Measurements from ENCODE around the gene PABPN1L.
"Not testable (repeated sequence)": the region's sequence is repeated elsewhere in the genome, so short reads cannot be mapped to it uniquely, and the experiment has no call there.

PABPN1L gene

DNA sequence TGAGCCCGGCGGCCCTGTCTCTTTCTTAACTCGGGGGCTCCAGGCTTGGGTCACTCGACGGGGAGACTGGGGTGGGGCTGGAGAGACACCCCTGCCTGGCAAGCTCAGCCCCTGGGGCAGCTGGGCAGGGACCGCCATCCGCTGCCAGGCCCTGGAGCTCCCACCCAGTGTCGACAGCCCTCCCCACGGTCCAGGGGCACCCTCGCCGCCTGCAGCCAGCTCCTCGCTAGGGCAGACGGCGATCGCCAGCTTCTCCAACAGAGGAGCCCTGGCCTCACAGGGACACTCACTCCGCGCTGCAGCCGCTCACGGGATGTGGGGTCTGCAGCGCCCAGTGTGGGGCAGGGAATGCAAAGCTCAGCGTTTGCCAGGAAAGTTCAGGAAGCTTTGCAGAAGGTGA, 38.7 kb downstream of the PABPN1L start:
- no peak for DNase-seq (ENCODE audit: low spot score)

DNA sequence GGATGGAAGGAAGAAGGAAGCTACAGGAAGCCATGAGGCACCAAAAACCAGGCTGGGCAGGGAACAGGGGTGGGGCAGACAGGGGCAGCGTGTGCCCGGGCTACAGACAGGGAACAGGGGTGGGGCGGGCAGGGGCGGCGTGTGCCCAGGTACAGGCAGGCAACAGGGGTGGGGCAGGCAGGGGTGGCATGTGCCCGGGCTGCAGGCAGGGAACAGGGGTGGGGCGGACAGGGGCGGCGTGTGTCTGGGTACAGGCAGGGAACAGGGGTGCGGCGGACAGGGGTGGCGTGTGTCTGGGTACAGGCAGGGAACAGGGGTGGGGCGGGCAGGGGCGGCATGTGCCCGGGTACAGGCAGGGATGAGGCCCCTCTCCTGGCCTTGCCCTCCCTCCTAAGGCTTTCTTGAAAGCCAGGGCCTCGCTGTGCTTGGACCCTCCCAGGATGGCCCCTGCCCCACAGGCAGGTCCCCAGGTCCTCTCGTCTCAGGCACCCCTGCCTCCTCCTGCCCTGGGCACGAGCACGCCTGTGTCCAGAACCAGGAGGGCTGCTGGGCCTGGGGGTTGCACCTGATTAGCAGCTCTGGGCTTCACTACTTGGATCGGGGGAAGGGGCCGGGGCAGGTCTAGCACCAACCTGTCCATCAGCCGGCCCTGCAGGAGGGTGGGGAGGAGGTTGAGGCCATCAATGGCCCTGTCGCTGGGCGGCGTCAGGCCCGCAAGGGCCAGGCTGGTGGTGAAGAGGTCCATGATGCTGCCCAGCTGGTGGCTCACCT, 40.2 kb downstream of the PABPN1L start:
- no peak for DNase-seq (ENCODE audit: low spot score)

GRCh38 chr16:88825146-88825545, 41.3 kb downstream of the PABPN1L start:
- DNase-seq (ENCODE audit: low spot score), result no peak

DNA sequence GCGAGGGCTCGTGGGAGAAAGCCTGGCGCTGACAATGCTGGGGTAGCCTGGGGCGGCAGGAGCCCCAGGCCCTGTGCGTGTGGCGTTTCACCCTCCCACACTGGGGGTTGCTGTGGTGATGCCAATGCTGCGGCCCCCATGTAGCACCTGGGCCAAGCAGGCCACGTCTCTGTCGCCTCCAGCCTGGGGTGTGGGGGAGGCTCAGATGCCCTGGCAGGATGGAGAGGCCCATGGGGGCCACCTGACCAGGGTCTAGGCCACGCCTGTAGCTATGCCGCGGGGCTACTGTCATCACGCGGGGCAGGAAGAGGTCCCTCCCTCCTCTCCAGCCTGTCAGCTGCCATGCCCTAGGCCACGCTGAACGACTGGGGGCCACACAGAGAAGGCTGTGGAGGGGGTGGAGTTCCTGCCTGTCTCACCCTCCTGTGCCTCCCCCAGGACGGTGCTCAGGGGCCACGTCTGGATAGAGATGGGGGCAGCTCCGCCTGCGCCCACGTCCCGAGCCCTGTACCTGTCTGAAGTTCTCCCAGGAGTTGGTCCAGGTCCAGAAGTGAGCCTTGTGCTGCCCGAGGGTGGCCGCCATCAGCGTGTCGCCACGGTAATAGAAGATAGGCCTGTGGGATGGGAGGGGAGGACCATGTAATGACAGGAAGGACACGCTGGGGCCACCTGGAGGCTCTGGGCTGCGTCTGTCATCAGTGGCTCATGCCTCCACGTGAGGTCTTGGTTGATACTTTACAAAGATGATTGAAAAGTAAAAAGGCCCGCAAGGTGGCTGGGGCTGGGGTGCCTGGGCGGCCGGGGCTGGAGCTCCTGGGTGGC, 42.0 kb downstream of the PABPN1L start:
- DNase-seq (ENCODE audit: low spot score), result no peak

DNA sequence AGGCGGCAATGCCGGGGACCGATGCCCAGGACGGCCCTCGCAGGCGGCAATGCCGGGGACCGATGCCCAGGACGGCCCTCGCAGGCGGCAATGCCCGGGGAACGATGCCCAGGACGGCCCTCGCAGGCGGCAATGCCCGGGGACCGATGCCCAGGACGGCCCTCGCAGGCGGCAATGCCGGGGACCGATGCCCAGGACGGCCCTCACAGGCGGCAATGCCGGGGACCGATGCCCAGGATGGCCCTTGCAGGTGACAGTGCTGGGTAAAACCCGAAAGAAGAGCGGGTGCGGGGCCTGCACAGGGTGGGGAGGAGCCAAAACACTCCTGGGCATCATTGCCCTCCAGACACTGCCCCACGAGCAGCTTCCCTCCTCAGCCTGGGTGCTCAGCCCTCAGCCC, 42.8 kb downstream of the PABPN1L start:
- not testable (repeated sequence) for DNase-seq (ENCODE audit: low spot score)

DNA sequence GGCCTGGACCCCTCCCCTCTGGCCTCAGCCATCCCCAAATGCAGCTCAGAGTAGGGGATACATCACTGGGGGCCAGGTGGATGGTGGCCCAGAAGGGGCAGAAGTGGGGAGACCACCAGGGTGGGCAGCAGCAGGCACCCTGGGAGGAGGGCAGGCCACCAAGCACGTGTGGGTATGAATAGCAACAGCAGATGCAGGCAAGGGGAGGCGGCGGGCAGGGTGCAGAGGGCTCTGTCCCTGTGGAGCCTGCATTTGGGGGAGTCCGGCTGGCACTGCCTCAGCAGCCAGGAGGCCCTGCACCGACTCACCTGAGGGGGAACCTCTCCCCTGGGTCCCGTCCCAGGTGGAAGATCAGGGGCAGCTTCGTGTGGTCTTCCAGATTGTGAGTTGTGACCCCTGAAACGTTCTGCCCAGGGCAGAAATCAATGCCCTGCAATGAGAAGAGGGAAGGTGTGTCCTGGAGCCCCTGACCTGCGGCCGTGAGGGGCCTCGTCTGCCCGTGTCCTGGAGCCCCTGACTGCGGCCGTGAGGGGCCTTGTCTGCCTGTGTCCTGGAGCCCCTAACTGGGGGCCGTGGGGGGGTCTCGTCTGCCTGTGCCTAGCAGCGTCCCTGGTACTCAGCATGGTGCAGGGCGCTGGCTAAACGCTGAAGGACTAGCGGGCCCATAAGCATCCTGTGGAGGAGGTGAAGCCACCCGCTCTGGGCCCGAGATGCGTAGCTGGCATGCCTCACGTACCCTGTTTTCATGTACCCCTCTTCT, 44.0 kb downstream of the PABPN1L start:
- no peak for DNase-seq (ENCODE audit: low spot score)

DNA sequence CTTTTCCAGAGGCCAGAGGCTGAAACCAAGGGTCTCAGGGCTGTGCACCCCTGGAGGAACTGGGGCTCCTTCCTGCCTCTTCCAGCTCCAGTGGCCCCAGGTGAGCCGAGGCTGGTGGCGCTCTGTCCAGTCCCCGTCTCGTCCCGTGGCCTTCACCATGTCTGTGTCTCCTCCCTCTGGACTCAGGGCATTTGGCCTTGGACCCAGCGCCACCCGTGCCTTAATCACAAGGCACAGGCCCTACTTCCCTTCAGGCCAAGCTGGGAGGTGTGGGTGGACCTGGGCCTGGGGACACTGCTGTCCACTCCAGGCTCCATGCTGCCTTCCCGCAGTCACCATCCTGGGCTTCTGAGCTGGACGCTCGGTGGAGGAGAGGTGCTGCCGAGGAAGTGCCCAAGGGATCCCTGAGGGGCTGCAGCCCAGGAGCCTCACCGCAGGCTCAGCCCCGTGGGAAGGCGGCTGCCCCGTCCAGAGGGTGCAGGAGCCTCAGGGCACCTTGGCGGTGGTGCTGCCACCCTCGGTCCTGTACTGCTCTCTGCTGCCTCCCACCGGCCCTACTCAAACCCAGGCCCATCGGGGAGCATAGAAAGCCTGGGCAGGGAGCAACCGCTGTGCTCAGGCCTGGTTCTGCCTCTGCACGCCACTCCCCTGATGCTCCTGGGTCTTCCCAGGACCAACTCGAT, 45.2 kb downstream of the PABPN1L start:
- DNase-seq (ENCODE audit: low spot score), result no peak

DNA sequence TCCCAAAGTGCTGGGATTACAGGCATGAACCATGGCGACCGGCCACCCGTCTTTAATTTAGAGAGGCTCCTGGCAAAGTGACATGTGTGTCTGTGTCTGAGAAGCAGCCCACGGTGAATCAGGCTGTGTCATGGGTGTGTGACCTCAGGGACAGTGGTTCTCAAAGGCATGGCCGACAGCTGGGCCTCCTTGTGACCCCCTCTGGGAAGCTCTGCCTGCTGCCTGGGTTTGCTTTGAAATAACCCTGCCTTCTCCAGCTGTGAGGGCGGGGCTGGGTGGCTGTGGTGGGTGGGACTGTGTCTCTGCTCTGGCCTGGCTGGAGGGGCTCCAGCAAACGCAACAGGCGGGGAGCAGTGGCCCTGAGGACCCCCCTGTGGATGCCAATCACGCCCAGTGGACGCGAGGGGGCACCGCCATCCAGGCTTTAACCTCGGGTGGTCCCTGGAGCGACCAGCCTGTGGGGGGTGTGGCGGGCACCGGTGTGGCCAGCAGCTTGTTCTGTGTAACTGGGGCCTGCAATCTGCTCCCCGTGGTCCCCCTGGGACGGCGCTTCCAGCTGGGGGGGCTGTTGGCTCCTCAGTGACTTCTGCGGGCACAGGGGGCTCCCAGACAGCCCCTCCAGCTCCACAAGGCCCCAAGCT, 46.0 kb downstream of the PABPN1L start:
- DNase-seq (ENCODE audit: low spot score), result no peak

GRCh38 chr16:88819126-88819525, 47.3 kb downstream of the PABPN1L start:
- no peak for DNase-seq (ENCODE audit: low spot score)

DNA sequence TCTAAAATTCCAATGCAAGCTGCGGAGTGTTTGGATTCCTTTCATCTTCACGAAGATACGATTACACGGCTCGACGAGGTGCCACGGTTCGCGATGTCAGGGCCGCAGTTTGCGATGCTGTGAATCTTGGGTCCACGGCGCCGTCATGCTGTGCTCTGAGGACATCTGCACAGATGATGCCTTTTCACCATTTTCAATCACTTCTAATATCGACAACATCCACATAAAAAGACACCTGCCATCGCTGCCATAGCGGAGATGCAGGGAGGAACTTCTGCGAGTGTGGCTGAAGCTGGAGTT, 47.9 kb downstream of the PABPN1L start:
- DNase-seq (ENCODE audit: low spot score), result no peak

DNA sequence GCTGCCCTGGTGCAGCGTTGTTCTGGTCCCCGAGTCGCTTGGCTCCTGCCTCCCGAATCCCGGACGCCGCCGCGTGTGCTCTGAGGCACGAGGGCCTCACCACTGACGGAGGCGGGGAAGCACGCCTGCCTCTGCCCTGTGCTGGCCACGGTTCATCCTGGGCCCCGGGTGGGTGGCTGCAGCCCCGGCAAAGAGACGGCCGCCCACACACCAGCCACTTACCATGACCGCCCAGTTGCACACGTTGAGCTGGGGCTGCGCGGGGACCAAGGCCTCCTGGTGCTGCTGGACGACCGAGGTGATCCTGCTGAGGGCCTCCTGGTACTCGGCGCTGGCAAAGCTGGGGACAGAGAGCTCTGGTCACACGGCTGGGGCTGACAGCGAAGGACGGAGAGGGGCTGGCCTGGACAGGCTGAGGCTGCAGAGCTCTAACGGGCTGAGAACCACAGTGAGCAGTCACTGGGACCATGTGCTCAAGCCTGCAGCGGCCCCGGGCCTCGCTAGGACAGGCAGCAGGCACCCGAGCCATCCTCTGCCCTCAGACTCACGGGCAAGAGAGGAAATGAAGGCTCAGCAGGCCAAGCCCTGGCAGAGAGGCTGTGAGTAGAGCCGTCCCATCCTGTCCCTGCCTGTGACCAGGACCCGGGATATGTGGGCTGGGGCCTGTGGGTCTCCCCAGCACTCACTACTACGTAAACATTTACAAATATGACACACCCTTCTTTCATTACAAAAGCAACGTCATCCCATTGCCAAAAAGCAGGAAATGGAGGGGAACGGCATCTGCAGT, 48.5 kb downstream of the PABPN1L start:
- DNase-seq (ENCODE audit: low spot score), result no peak

GRCh38 chr16:88816736-88817535, 49.5 kb downstream of the PABPN1L start:
- no peak for DNase-seq (ENCODE audit: low spot score)

GRCh38 chr16:88815901-88816589, 50.4 kb downstream of the PABPN1L start:
- peak; percentile 77 for DNase-seq (ENCODE audit: low spot score)

- DNase-seq (ENCODE audit: low spot score), result no peak
Observed at GRCh38 chr16:88815227-88815626, 51.2 kb downstream of the PABPN1L start.

DNA sequence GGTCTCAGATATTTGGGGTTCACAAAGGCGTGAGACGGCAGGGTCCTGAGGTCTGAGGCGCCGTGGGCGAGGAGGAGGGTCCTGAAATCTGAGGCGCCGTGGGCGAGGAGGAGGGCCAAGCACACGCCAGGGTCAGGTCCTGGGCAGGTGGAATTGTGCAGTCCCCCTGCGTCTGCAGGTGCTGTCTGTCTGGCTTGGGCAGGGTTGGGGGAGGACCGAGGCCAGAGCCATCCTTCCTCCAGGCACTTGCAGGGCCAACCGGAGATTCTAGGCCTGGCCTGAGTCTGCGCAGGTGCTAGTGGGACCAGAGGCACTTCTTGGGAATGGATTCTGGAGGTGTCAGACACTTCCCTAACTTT, 52.3 kb downstream of the PABPN1L start:
- no peak for DNase-seq (ENCODE audit: low spot score)

Measured in HuH-7 (cell line).